Activated naive CD8-positive, alpha-beta T cell treated with anti-CD3 and anti-CD28 coated beads, Interleukin-2, amount 50 U/mL, for 24 hours (primary cell): ENCODE results near the gene PPP1R13L.
"Not testable (repeated sequence)": the region's sequence is repeated elsewhere in the genome, so short reads cannot be mapped to it uniquely, and the experiment has no call there.

ENCODE experiments used
- ATAC-seq: fragments of 150-1000 bp; cut with Tn5 transposase; one replicate; pipeline ENCODE4 v1.10.0; 2021
- DNase-seq: peaks from one replicate; pipeline ENCODE4 v3.0.0; 2021
- H3K27ac Mint-ChIP-seq: one replicate; pipeline ENCODE4 v1.8.0; 2021; ENCODE audit warnings: mild to moderate bottlenecking, mixed read lengths
- H3K27me3 Mint-ChIP-seq: one replicate; pipeline ENCODE4 v1.8.0; 2021; ENCODE audit warnings: mixed read lengths
- H3K36me3 Mint-ChIP-seq: one replicate; pipeline ENCODE4 v1.8.0; 2021; ENCODE audit warnings: low read depth, mixed read lengths
- H3K4me1 Mint-ChIP-seq: one replicate; pipeline ENCODE4 v1.8.0; 2021; ENCODE audit warnings: mixed read lengths
- H3K4me3 Mint-ChIP-seq: one replicate; pipeline ENCODE4 v1.8.0; 2021; ENCODE audit warnings: mild to moderate bottlenecking, moderate library complexity, mixed read lengths
- H3K9me3 Mint-ChIP-seq: one replicate; pipeline ENCODE4 v1.8.0; 2021; ENCODE audit warnings: mixed read lengths

Gene PPP1R13L

DNA sequence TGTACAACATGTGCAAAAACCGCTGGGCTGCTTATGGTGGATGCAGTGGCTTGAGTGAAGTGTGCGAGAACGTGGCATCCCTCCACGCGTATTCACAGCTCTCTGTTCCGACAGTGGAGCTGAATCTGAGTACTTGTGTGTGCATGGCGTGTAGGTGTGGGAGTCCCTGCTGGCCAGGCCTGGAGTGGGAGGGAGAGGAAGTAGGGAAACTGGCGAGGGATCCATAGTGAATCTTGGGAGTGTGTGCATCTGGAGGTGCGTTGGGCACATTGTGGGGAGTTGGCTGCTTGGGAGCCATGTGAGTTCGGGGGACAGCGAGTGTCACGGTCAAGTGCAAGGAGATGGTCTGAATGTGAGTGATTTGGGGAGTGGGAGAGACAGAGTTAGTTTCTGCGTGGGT, 62.0 kb downstream of the PPP1R13L start:
- H3K36me3 Mint-ChIP-seq, result no peaks in the 10 kb centered on the region
- H3K9me3 Mint-ChIP-seq, result no peaks in the 10 kb centered on the region
- no peak for ATAC-seq
- peaks cover 3% of the 10 kb centered on the region for H3K4me1 Mint-ChIP-seq
- peaks cover 31% of the 10 kb centered on the region for H3K27me3 Mint-ChIP-seq
- H3K4me3 Mint-ChIP-seq, result no peak overlapping the region
- no peak overlapping the region for H3K27ac Mint-ChIP-seq
- DNase-seq, result no peak

DNA sequence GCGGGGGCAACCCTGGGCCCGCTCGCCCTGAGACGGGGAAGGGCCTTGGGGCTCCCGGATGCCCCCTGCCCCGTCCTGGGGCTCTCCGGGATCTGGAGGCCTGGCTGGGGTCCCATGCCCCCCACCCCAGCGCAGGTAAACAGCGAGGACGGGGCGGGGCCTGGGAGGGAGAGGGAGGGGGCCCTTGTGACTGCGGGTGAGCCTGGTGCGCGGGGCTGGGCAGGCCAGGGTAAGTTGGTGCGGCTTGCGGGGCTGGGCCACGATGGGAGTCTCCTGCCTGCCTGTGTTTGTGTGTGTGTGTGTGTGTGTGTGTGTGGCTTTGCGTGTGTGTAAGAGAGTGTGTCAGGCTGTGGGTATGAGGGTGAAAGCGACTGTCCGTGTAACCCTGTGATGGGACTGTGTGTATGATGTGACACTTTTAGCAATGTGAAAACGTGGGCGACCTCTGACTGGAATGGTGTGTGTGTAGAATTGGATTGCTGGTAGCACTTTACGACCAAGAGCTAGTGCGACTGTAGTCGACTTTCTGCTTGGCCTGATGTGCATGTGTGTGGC, 63.9 kb downstream of the PPP1R13L start:
- Mint-ChIP-seq H3K27ac (no peak overlapping the region), H3K9me3 (no peaks in the 10 kb centered on the region), H3K4me1 (peaks cover 3% of the 10 kb centered on the region), H3K27me3 (peaks cover 31% of the 10 kb centered on the region), H3K36me3 (no peaks in the 10 kb centered on the region), H3K4me3 (no peak overlapping the region)
- ATAC-seq, result peak; percentile 6
- no peak for DNase-seq

DNA sequence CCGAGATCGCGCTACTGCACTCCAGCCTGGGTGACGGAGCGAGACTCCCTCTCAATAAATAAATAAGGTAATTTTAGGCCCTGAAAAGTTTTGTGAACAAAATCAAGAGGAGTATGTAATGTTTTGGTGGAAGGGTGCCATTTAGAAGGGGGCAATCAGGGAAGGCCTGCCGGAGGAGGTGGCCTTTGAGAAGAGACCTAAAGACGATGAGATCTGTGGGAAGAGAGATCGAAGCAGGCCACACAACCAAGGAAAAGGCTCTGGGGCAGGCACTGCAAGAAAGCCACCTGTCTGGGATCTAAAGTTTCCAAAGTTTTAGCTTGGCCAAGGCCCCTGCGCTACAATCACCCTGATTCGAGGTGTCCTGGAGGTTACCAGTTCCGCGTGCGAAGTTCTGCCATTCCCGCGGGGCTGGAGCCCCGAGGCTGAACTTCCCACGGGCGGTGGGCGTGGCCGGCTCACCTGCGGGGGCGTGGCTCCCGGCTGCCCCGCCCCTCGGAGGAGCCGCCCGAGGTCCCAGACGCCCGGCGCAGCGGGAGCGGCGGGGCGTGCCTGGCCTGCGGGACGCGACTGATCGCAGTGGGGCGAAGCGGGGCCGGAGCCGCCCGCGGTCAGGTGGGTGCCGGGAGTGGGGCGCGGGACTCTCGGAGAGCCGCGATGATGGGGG, 64.5 kb downstream of the PPP1R13L start, which contains the start of gene KLC3:
Gene KLC3, plus strand, starts transcription at position 519 of the 667 bp plus-strand sequence. CDS start 4,792 bp downstream, outside the sequence.
- no peak for ATAC-seq
- peak within 1 kb of the TSS; percentile 30 for H3K4me3 Mint-ChIP-seq
- peaks cover 28% of the 10 kb centered on the region for H3K27me3 Mint-ChIP-seq
- no peaks in the 10 kb centered on the region for H3K9me3 Mint-ChIP-seq
- H3K36me3 Mint-ChIP-seq, result no peaks in the 10 kb centered on the region
- H3K4me1 Mint-ChIP-seq, result peaks cover 3% of the 10 kb centered on the region
- peak; percentile 44 for DNase-seq
- no peak within 1 kb of the TSS for H3K27ac Mint-ChIP-seq

- no peak for ATAC-seq
- H3K9me3 Mint-ChIP-seq, result no peaks in the 10 kb centered on the region
- no peak for DNase-seq
- H3K27me3 Mint-ChIP-seq, result peaks cover 25% of the 10 kb centered on the region
- H3K4me1 Mint-ChIP-seq, result peaks cover 3% of the 10 kb centered on the region
- H3K36me3 Mint-ChIP-seq, result no peaks in the 10 kb centered on the region
- H3K4me3 Mint-ChIP-seq, result no peak overlapping the region
- H3K27ac Mint-ChIP-seq, result no peak overlapping the region
Measured at GRCh38 chr19:45339629-45340028, 65.2 kb downstream of the PPP1R13L start.

- no peak for DNase-seq
- H3K27ac Mint-ChIP-seq, result no peak overlapping the region
- no peak overlapping the region for H3K4me3 Mint-ChIP-seq
- no peaks in the 10 kb centered on the region for H3K9me3 Mint-ChIP-seq
- peaks cover 21% of the 10 kb centered on the region for H3K27me3 Mint-ChIP-seq
- H3K36me3 Mint-ChIP-seq, result no peaks in the 10 kb centered on the region
- no peak for ATAC-seq
- peaks cover 3% of the 10 kb centered on the region for H3K4me1 Mint-ChIP-seq
Measured at GRCh38 chr19:45336696-45337251, 68.1 kb downstream of the PPP1R13L start.

DNA sequence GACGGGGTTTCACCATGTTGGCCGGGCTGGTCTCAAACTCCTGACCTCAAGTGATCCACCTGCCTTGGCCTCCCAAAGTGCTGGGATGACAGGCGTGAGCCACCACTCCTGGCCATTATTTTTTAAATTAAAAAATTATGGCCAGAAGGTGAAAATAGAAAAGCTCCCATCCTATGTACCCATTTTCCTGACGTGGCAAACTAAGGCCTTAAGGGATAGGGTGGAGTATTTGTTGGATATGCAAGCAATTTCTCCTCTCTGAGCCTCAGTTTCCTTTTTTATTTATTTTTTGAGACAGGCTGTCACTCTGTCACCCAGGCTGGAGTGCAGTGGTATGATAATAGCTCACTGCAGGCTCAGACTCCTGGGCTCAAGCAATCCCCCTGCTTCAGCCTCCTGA, 70.0 kb downstream of the PPP1R13L start:
- H3K4me1 Mint-ChIP-seq, H3K36me3 Mint-ChIP-seq, ATAC-seq, H3K4me3 Mint-ChIP-seq, H3K27ac Mint-ChIP-seq, H3K9me3 Mint-ChIP-seq, DNase-seq: not testable (repeated sequence)
- peaks cover 19% of the 10 kb centered on the region for H3K27me3 Mint-ChIP-seq

DNA sequence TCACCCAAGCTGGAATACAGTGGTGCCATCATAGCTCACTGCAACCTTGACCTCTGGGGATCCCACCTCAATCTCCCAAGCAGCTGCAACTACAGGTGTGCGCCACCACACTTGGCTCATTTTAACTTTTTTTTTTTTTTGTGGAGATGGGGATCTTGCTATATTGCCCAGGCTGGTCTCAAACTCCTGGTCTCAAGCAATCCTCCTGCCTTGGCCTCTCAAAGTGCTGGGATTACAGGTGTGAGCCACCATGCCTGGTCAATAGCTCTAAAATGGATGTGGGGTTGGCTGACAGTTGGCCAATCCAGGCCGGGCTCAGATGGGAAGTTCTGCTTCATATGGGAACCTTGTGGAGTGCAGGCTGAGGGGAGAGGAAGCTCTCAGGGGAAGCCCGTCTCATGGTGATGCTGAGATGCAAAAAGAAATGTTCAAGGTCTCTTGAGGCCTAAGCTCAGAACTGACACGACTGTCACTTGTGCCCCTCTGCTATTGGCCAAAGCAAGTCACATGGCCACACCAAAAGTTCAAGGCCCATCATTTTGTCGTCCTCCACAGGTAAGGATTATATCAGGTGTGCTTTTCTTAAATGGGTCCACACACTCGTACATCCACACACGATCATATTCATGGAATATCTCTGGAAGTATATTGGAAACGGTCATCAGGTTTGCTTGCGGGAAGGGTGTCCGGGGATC, 71.1 kb downstream of the PPP1R13L start:
- Mint-ChIP-seq H3K27ac (no peak overlapping the region), H3K4me1 (no peaks in the 10 kb centered on the region), H3K4me3 (no peak overlapping the region), H3K9me3 (no peaks in the 10 kb centered on the region), H3K27me3 (peaks cover 14% of the 10 kb centered on the region), H3K36me3 (no peaks in the 10 kb centered on the region)
- DNase-seq (no peak), ATAC-seq (no peak)

- ATAC-seq, result no peak
- Mint-ChIP-seq H3K9me3 (no peaks in the 10 kb centered on the region), H3K4me3 (no peak overlapping the region), H3K36me3 (no peaks in the 10 kb centered on the region), H3K4me1 (peaks cover 1% of the 10 kb centered on the region), H3K27me3 (peaks cover 17% of the 10 kb centered on the region), H3K27ac (no peak overlapping the region)
- no peak for DNase-seq
Measured at GRCh38 chr19:45331411-45331810, 73.5 kb downstream of the PPP1R13L start.
